A549 treated with CpdA at 1 μM for 4 hours (cell line): ENCODE results near the gene RHOD. TPM values are rescaled to one million over a fixed set of nuclear protein-coding genes. Genes with fewer than 3 reads are reported as not detected.

Source experiments
- total RNA-seq: library from RNA; stranded (reverse); fragments of 200-300 nt; extraction: Qiagen RNA extraction; gene quantifications from 5 replicates; pipeline ENCODE4 v1.2.3, GENCODE V29; 2022; ENCODE audit warnings: low read depth

Gene RHOD
- 29.7 to 48.7 TPM (median 42.3 TPM) in 5 replicates for total RNA-seq

GRCh38 chr11:67056267-67057204 is at the start of gene RHOD:
Gene RHOD, plus strand, starts transcription at chr11:67056847. Its CDS starts 56 bp downstream, at chr11:67056903.

GRCh38 chr11:67022961-67023956 is 33.4 kb upstream of the RHOD start, which contains the start of gene SYT12:
Gene SYT12, plus strand, starts transcription at chr11:67023134. Its CDS starts 7,011 bp downstream, at chr11:67030145.

GRCh38 chr11:67118801-67119584 is 62.3 kb downstream of the RHOD start, which contains the start of gene KDM2A:
Gene KDM2A, plus strand, starts transcription at chr11:67119263. Its CDS starts 2,054 bp downstream, at chr11:67121317.

Other genes with a start within 250 kb of the RHOD start
- gene RCE1, start 213.4 kb upstream of the RHOD start, total RNA-seq, result 31.2 to 47.7 TPM (median 47.5 TPM) in 5 replicates
- gene LRFN4, start 199.8 kb upstream of the RHOD start, total RNA-seq, result 56.1 to 79.0 TPM (median 67.9 TPM) in 5 replicates
- gene PC, start 98.5 kb upstream of the RHOD start, total RNA-seq, result 23.9 to 31.7 TPM (median 30.5 TPM) in 5 replicates
- 30.0 to 57.8 TPM (median 47.5 TPM) in 5 replicates for gene C11orf86, start 81.5 kb upstream of the RHOD start, total RNA-seq
- 10.2 to 14.1 TPM (median 10.4 TPM) in 5 replicates for gene SYT12, start 33.7 kb upstream of the RHOD start, total RNA-seq
- gene KDM2A, start 62.4 kb downstream of the RHOD start, total RNA-seq, result 46.8 to 52.5 TPM (median 50.2 TPM) in 5 replicates
- gene GRK2, start 209.6 kb downstream of the RHOD start, total RNA-seq, result 25.9 to 40.4 TPM (median 37.5 TPM) in 5 replicates
- 20.0 to 29.6 TPM (median 25.1 TPM) in 5 replicates for gene ANKRD13D, start 232.5 kb downstream of the RHOD start, total RNA-seq
- gene SSH3, start 246.7 kb downstream of the RHOD start, total RNA-seq, result 16.1 to 33.6 TPM (median 21.4 TPM) in 5 replicates